ENCODE results near the gene CYSTM1. TPM values are rescaled to one million over a fixed set of nuclear protein-coding genes. Genes with fewer than 3 reads are reported as not detected.

Gene CYSTM1
- total RNA-seq, 2 experiments from 2014 or later, result 21.4 to 36.7 TPM

GRCh38 chr5:140182075-140182711 is 7.2 kb downstream of the CYSTM1 start:
- BruUV-seq (replicated peaks), result no TSS peak
- H3K4me1 ChIP-seq (ENCODE audit: insufficient read depth, low read length, poor library complexity, severe bottlenecking), result no peaks in the 10 kb centered on the region
- no peak overlapping the region for H2AFZ ChIP-seq (ENCODE audit: low read length)
- CTCF ChIA-PET (ENCODE audit: unreplicated experiment), result no interaction called here
- no peak overlapping the region for H3K27ac ChIP-seq (ENCODE audit: low read depth, low read length, poor library complexity, severe bottlenecking)
- no peak overlapping the region for H3K4me3 ChIP-seq (ENCODE audit: low read depth, low read length, poor library complexity, severe bottlenecking)
- H3K79me2 ChIP-seq (ENCODE audit: insufficient read depth, low read depth, low read length), result no peaks in the 10 kb centered on the region
- no peak overlapping the region for H3K4me2 ChIP-seq (ENCODE audit: low read length)
- POLR2A ChIA-PET, result no interaction called here
- DNase-seq (ENCODE audit: low spot score), result no peak
- no peaks in the 10 kb centered on the region for H3K36me3 ChIP-seq (ENCODE audit: insufficient read depth, low read length)
- intact Hi-C loops (cut with micrococcal nuclease; ENCODE audit: unreplicated experiment), result no loop called here
- H3K9me3 ChIP-seq (ENCODE audit: low read length), result no peaks in the 10 kb centered on the region
- H4K20me1 ChIP-seq (ENCODE audit: insufficient read depth, low read length), result no peaks in the 10 kb centered on the region
- H3K9me2 ChIP-seq (ENCODE audit: insufficient read depth, low read length), result no peaks in the 10 kb centered on the region
- no peak for TF ChIP-seq EZH2phosphoT487 (IDR thresholded peaks at IDR 0.05; ENCODE audit: borderline replicate concordance, low read depth, low read length)
- TF ChIP-seq, protein P1, sequence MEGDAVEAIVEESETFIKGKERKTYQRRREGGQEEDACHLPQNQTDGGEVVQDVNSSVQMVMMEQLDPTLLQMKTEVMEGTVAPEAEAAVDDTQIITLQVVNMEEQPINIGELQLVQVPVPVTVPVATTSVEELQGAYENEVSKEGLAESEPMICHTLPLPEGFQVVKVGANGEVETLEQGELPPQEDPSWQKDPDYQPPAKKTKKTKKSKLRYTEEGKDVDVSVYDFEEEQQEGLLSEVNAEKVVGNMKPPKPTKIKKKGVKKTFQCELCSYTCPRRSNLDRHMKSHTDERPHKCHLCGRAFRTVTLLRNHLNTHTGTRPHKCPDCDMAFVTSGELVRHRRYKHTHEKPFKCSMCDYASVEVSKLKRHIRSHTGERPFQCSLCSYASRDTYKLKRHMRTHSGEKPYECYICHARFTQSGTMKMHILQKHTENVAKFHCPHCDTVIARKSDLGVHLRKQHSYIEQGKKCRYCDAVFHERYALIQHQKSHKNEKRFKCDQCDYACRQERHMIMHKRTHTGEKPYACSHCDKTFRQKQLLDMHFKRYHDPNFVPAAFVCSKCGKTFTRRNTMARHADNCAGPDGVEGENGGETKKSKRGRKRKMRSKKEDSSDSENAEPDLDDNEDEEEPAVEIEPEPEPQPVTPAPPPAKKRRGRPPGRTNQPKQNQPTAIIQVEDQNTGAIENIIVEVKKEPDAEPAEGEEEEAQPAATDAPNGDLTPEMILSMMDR (conservative IDR thresholded peaks at IDR 0.05; ENCODE audit: low read length), result no peak

DNA sequence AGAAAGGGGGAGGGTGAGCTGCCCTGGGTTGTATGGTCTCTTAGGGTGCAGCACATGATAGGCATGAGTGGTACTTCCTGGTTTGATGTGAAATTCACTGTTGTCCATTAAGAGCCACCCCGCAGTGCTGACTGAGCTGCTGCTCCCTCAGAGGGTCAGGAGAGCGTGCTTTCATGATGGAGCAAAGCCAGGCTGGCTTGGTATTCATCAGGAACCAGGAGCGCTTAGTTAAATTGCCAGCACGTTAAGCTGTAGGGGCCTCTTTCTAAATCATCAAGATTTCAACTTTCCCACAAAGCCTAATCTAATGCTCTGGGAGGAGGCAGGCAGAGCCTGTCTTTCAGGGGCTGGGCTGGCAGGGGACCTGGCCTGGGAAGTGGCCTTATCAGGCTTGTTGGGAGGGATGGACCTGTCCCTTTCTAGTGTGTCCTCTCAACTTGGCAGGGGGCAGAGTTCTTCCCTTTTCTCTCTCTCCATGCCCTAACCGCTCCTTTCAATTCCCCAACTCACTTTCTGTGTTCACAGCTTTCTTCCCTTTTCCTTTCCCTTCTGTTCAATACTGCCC is 7.9 kb downstream of the CYSTM1 start:
- Histone ChIP-seq H3K4me1 (ENCODE audit: insufficient read depth, low read length, poor library complexity, severe bottlenecking) (no peaks in the 10 kb centered on the region), H3K4me2 (ENCODE audit: low read length) (no peak overlapping the region), H3K27ac (ENCODE audit: low read depth, low read length, poor library complexity, severe bottlenecking) (no peak overlapping the region), H3K9me2 (ENCODE audit: insufficient read depth, low read length) (no peaks in the 10 kb centered on the region), H4K20me1 (ENCODE audit: insufficient read depth, low read length) (no peaks in the 10 kb centered on the region), H2AFZ (ENCODE audit: low read length) (no peak overlapping the region), H3K36me3 (ENCODE audit: insufficient read depth, low read length) (no peaks in the 10 kb centered on the region), H3K79me2 (ENCODE audit: insufficient read depth, low read depth, low read length) (no peaks in the 10 kb centered on the region), H3K4me3 (ENCODE audit: low read depth, low read length, poor library complexity, severe bottlenecking) (no peak overlapping the region), H3K9me3 (ENCODE audit: low read length) (no peaks in the 10 kb centered on the region)
- DNase-seq (ENCODE audit: low spot score), result no peak
- ChIA-PET CTCF (ENCODE audit: unreplicated experiment) (no interaction called here), POLR2A (no interaction called here)
- no TSS peak for BruUV-seq (replicated peaks)
- TF ChIP-seq, protein P1 (conservative IDR thresholded peaks at IDR 0.05; ENCODE audit: low read length), result no peak
- TF ChIP-seq EZH2phosphoT487 (IDR thresholded peaks at IDR 0.05; ENCODE audit: borderline replicate concordance, low read depth, low read length), result no peak
- intact Hi-C loops (cut with micrococcal nuclease; ENCODE audit: unreplicated experiment), result no loop called here

GRCh38 chr5:140185409-140185808 is 10.4 kb downstream of the CYSTM1 start:
- Histone ChIP-seq H2AFZ (ENCODE audit: low read length) (no peak overlapping the region), H3K9me3 (ENCODE audit: low read length) (no peaks in the 10 kb centered on the region), H3K27ac (ENCODE audit: low read depth, low read length, poor library complexity, severe bottlenecking) (no peak overlapping the region), H3K4me1 (ENCODE audit: insufficient read depth, low read length, poor library complexity, severe bottlenecking) (no peaks in the 10 kb centered on the region), H4K20me1 (ENCODE audit: insufficient read depth, low read length) (no peaks in the 10 kb centered on the region), H3K4me3 (ENCODE audit: low read depth, low read length, poor library complexity, severe bottlenecking) (no peak overlapping the region), H3K36me3 (ENCODE audit: insufficient read depth, low read length) (peaks cover 5% of the 10 kb centered on the region; the same call in 1 of the 2 replicates), H3K9me2 (ENCODE audit: insufficient read depth, low read length) (no peaks in the 10 kb centered on the region), H3K4me2 (ENCODE audit: low read length) (no peak overlapping the region), H3K79me2 (ENCODE audit: insufficient read depth, low read depth, low read length) (no peaks in the 10 kb centered on the region)
- no TSS peak for BruUV-seq (replicated peaks)
- intact Hi-C loops (cut with micrococcal nuclease; ENCODE audit: unreplicated experiment), result no loop called here
- ChIA-PET POLR2A (interaction anchor here (0.6 kb wide), 1 partner anchor 15 kb away, joined by 5 read pairs; no protein-coding TSS in a partner anchor), CTCF (ENCODE audit: unreplicated experiment) (no interaction called here)
- TF ChIP-seq, protein P1 (conservative IDR thresholded peaks at IDR 0.05; ENCODE audit: low read length), result no peak
- TF ChIP-seq EZH2phosphoT487 (IDR thresholded peaks at IDR 0.05; ENCODE audit: borderline replicate concordance, low read depth, low read length), result no peak
- no peak for DNase-seq (ENCODE audit: low spot score)
